Activated T-cell treated with anti-CD3 and anti-CD28 coated beads, Interleukin-2, amount 50 U/mL, for 1 hour (primary cell): ENCODE data around the gene TUSC2.

Experiments
- DNase-seq: peaks from one replicate; pipeline ENCODE4 v3.0.0-alpha.2; 2020

The TUSC2 gene

GRCh38 chr3:50334339-50335075 lies 6.5 kb upstream of the TUSC2 start:
- no peak for DNase-seq

GRCh38 chr3:50333744-50334328 lies 5.8 kb upstream of the TUSC2 start:
- no peak for DNase-seq

- DNase-seq: no peak
Observed at GRCh38 chr3:50331364-50331907, 3.4 kb upstream of the TUSC2 start.

GRCh38 chr3:50330330-50330729 lies 2.3 kb upstream of the TUSC2 start:
- no peak for DNase-seq

GRCh38 chr3:50327129-50327528 lies 894 bp downstream of the TUSC2 start:
- DNase-seq: no peak

GRCh38 chr3:50326182-50326541 lies 1.9 kb downstream of the TUSC2 start:
- DNase-seq: no peak

- DNase-seq: no peak
Observed at GRCh38 chr3:50325497-50326181, 2.4 kb downstream of the TUSC2 start.

- no peak for DNase-seq
Observed at GRCh38 chr3:50325113-50325480, 2.9 kb downstream of the TUSC2 start.

- DNase-seq: peak; percentile 74
Observed at GRCh38 chr3:50324351-50325112, 3.5 kb downstream of the TUSC2 start.

- DNase-seq: no peak
Observed at GRCh38 chr3:50323614-50324199, 4.3 kb downstream of the TUSC2 start.

- no peak for DNase-seq
Observed at GRCh38 chr3:50323092-50323600, 4.9 kb downstream of the TUSC2 start.

- no peak for DNase-seq
Observed at GRCh38 chr3:50322386-50323091, 5.5 kb downstream of the TUSC2 start, which contains the start of gene HYAL2. TSS of gene HYAL2 (minus strand) at chr3:50322745. CDS start at chr3:50320489, 2,256 bp downstream.

- DNase-seq: no peak
Observed at GRCh38 chr3:50322115-50322385, 6.0 kb downstream of the TUSC2 start.

GRCh38 chr3:50321336-50322114 lies 6.5 kb downstream of the TUSC2 start:
- peak; percentile 85 for DNase-seq

- no peak for DNase-seq
Observed at GRCh38 chr3:50320853-50321335, 7.1 kb downstream of the TUSC2 start.

- DNase-seq: no peak
Observed at GRCh38 chr3:50319894-50320625, 8.0 kb downstream of the TUSC2 start.

- no peak for DNase-seq
Observed at GRCh38 chr3:50319181-50319893, 8.7 kb downstream of the TUSC2 start.

GRCh38 chr3:50318615-50319014 lies 9.4 kb downstream of the TUSC2 start:
- no peak for DNase-seq

- no peak for DNase-seq
Observed at GRCh38 chr3:50318163-50318562, 9.9 kb downstream of the TUSC2 start.

- DNase-seq: no peak
Observed at GRCh38 chr3:50317300-50317699, 10.7 kb downstream of the TUSC2 start.
